ENCODE data around the gene EFCAB7.

Gene EFCAB7

GRCh38 chr1:63618011-63618410 is 94.7 kb downstream of the EFCAB7 start:
- no peaks in the 10 kb centered on the region for H3K27me3 Mint-ChIP-seq
- peaks cover 10% of the 10 kb centered on the region for H3K4me1 Mint-ChIP-seq
- DNase-seq (ENCODE audit: low spot score in 2 of 2) = no peak
- H3K27ac Mint-ChIP-seq (ENCODE audit: low read depth) = no peak overlapping the region
- no peak overlapping the region for H3K4me3 Mint-ChIP-seq
- peaks cover 1% of the 10 kb centered on the region for H3K36me3 Mint-ChIP-seq (ENCODE audit: insufficient read depth)
- no peaks in the 10 kb centered on the region for H3K9me3 Mint-ChIP-seq
- no peak for ATAC-seq (replicated peaks; ENCODE audit: extremely low read depth, poor library complexity, severe bottlenecking)

GRCh38 chr1:63619558-63619957 is 96.2 kb downstream of the EFCAB7 start:
- no peaks in the 10 kb centered on the region for H3K27me3 Mint-ChIP-seq

GRCh38 chr1:63620671-63621070 is 97.3 kb downstream of the EFCAB7 start:
- Mint-ChIP-seq H3K9me3 (no peaks in the 10 kb centered on the region), H3K4me1 (peaks cover 16% of the 10 kb centered on the region), H3K36me3 (ENCODE audit: insufficient read depth) (no peaks in the 10 kb centered on the region), H3K27me3 (no peaks in the 10 kb centered on the region), H3K4me3 (no peak overlapping the region), H3K27ac (ENCODE audit: low read depth) (no peak overlapping the region)
- ATAC-seq (replicated peaks; ENCODE audit: extremely low read depth, poor library complexity, severe bottlenecking) (no peak), DNase-seq (ENCODE audit: low spot score in 2 of 2) (no peak)

More at GRCh38 chr1:63619558-63619957, 96.2 kb downstream of the EFCAB7 start:
- no peak overlapping the region for H3K4me3 Mint-ChIP-seq
- ATAC-seq (replicated peaks; ENCODE audit: extremely low read depth, poor library complexity, severe bottlenecking) (no peak), DNase-seq (ENCODE audit: low spot score in 2 of 2) (no peak)
- no peak overlapping the region for H3K27ac Mint-ChIP-seq (ENCODE audit: low read depth)
- no peaks in the 10 kb centered on the region for H3K9me3 Mint-ChIP-seq
- H3K36me3 Mint-ChIP-seq (ENCODE audit: insufficient read depth) = no peaks in the 10 kb centered on the region
- H3K4me1 Mint-ChIP-seq = peaks cover 11% of the 10 kb centered on the region

GRCh38 chr1:63621075-63621474 is 97.8 kb downstream of the EFCAB7 start:
- H3K4me3 Mint-ChIP-seq = no peak overlapping the region
- no peaks in the 10 kb centered on the region for H3K9me3 Mint-ChIP-seq
- H3K4me1 Mint-ChIP-seq = peaks cover 20% of the 10 kb centered on the region
- no peak overlapping the region for H3K27ac Mint-ChIP-seq (ENCODE audit: low read depth)
- ATAC-seq (replicated peaks; ENCODE audit: extremely low read depth, poor library complexity, severe bottlenecking) = no peak
- H3K27me3 Mint-ChIP-seq = no peaks in the 10 kb centered on the region
- no peaks in the 10 kb centered on the region for H3K36me3 Mint-ChIP-seq (ENCODE audit: insufficient read depth)
- no peak for DNase-seq (ENCODE audit: low spot score in 2 of 2)

- Mint-ChIP-seq H3K4me1 (peaks cover 24% of the 10 kb centered on the region), H3K9me3 (no peaks in the 10 kb centered on the region), H3K36me3 (ENCODE audit: insufficient read depth) (no peaks in the 10 kb centered on the region), H3K4me3 (no peak overlapping the region), H3K27ac (ENCODE audit: low read depth) (no peak overlapping the region), H3K27me3 (no peaks in the 10 kb centered on the region)
- no peak for ATAC-seq (replicated peaks; ENCODE audit: extremely low read depth, poor library complexity, severe bottlenecking)
- no peak for DNase-seq (ENCODE audit: low spot score in 2 of 2)
Observed at GRCh38 chr1:63621698-63622097, 98.4 kb downstream of the EFCAB7 start.
